Thoracic aorta (tissue), 2 donors: ENCODE data around the gene DIP2B. TPM values are rescaled to one million over a fixed set of nuclear protein-coding genes. Genes with fewer than 3 reads are reported as not detected.

ENCODE experiments used
- ATAC-seq: fragments of 150-250 bp; one replicate; pipeline ENCODE4 v1.8.0; 2017; ENCODE audit warnings: low read depth; ENCODE audit not compliant: insufficient number of reproducible peaks, low FRiP score
- DNase-seq: peaks from one replicate; pipeline ENCODE4 v3.0.0-alpha.2; 2020; ENCODE audit warnings: low spot score
- H3K27ac ChIP-seq, 2 donors: fragments of 200-600 bp; sonication (generic); 1 replicate in 1 of 2; 2 replicates in 1 of 2; pipeline ENCODE4 v1.5.1; 2016; ENCODE audit warnings: mild to moderate bottlenecking in 2 of 2, moderate library complexity in 2 of 2
- H3K27me3 ChIP-seq: fragments of 200-600 bp; sonication (generic); replicated peaks from 2 replicates; pipeline ENCODE4 v1.6.0; 2016; ENCODE audit warnings: mild to moderate bottlenecking; ENCODE audit not compliant: insufficient read depth
- H3K36me3 ChIP-seq: fragments of 200-600 bp; sonication (generic); one replicate; pipeline ENCODE4 v1.5.1; 2016
- H3K4me1 ChIP-seq, 2 donors: fragments of 200-600 bp; sonication (generic); 1 replicate in 1 of 2; 2 replicates in 1 of 2; pipeline versions ENCODE4 v1.5.1 to v1.6.0; 2016; ENCODE audit warnings: low read depth in 2 of 2, mild to moderate bottlenecking in 1 of 2; ENCODE audit not compliant: control insufficient read depth in 1 of 2
- H3K4me3 ChIP-seq: fragments of 200-600 bp; sonication (generic); 2 replicates; pipeline ENCODE4 v1.5.1; 2016; ENCODE audit warnings: mild to moderate bottlenecking
- H3K9me3 ChIP-seq: fragments of 200-600 bp; sonication (generic); 2 replicates; pipeline ENCODE4 v1.5.1; 2016
- total RNA-seq, 2 donors: library from RNA; depleted of rRNA; stranded (reverse); fragments of >200 nt; gene quantifications; one replicate each; pipeline versions ENCODE4 v1.1.0 to v1.2.3, GENCODE V29; 2016
- TF ChIP-seq, protein P1 (sequence below): fragments of 200-600 bp; sonication (generic); IDR thresholded peaks from one replicate; pipeline ENCODE4 v1.5.1; 2019; ENCODE audit warnings: antibody characterized with exemption

Gene DIP2B
- total RNA-seq, 2 donors from 2014 or later, result 22.3 to 22.9 TPM

DNA sequence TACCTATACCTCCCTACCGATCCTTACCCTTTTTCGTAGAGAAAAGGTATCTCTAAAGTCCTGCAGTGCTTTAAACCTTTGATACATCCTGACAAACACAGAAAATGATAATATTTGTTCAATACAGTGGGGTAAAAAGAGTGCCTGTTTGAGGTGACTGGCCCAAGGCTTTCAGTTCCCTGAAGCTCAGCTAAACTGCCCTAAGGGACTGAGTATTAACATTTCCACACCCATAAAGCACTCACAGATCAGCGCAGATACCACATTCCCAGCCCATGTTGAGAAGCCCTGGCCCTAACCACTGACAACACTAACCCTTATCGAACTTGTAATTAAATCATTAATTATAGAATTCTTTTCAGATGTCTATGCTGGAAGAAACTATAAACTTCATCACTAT lies 108.7 kb downstream of the DIP2B start:
- DNase-seq (no peak), ATAC-seq (no peak)
- no peaks in the 10 kb centered on the region for H3K27me3 ChIP-seq
- H3K27ac ChIP-seq, result no peak overlapping the region
- H3K9me3 ChIP-seq, result no peaks in the 10 kb centered on the region
- H3K36me3 ChIP-seq, result no peaks in the 10 kb centered on the region
- TF ChIP-seq, protein P1, sequence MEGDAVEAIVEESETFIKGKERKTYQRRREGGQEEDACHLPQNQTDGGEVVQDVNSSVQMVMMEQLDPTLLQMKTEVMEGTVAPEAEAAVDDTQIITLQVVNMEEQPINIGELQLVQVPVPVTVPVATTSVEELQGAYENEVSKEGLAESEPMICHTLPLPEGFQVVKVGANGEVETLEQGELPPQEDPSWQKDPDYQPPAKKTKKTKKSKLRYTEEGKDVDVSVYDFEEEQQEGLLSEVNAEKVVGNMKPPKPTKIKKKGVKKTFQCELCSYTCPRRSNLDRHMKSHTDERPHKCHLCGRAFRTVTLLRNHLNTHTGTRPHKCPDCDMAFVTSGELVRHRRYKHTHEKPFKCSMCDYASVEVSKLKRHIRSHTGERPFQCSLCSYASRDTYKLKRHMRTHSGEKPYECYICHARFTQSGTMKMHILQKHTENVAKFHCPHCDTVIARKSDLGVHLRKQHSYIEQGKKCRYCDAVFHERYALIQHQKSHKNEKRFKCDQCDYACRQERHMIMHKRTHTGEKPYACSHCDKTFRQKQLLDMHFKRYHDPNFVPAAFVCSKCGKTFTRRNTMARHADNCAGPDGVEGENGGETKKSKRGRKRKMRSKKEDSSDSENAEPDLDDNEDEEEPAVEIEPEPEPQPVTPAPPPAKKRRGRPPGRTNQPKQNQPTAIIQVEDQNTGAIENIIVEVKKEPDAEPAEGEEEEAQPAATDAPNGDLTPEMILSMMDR, result no peak
- H3K4me1 ChIP-seq, result peaks cover 22% of the 10 kb centered on the region in 2 donors
- H3K4me3 ChIP-seq, result no peak overlapping the region

DNA sequence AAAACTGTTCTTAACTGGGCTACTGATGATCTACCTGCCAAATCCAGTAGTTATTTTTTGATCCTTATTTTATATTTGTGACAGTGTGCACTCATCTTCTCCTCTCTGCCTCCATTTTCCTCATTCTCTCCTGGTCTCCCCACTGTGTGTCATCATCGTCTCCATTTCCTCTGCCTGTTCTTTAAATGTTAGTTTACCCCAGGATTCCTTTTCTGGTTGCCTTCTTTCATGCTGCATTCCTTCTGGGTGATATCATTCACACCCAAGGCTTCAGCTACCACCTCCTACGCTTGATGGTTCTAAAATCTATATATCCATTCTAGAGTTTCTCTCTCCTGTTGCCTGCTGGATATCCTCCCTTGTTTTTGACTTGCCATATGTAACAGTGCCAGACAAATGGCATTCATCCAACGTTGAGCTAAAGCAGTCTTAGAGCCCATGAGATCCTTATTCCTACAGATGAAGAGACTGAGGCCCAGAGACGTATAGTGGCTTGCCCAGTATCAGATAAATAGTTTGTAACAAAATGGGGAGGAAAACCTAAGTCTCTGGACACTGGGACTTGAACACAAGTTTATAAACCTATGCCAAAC lies 109.5 kb downstream of the DIP2B start:
- Histone ChIP-seq H3K27ac (no peak overlapping the region), H3K36me3 (no peaks in the 10 kb centered on the region), H3K9me3 (no peaks in the 10 kb centered on the region), H3K27me3 (no peaks in the 10 kb centered on the region), H3K4me1 (peaks cover 22 to 25% of the 10 kb centered on the region in 2 donors), H3K4me3 (no peak overlapping the region)
- TF ChIP-seq, protein P1, result no peak
- DNase-seq (no peak), ATAC-seq (no peak)

DNA sequence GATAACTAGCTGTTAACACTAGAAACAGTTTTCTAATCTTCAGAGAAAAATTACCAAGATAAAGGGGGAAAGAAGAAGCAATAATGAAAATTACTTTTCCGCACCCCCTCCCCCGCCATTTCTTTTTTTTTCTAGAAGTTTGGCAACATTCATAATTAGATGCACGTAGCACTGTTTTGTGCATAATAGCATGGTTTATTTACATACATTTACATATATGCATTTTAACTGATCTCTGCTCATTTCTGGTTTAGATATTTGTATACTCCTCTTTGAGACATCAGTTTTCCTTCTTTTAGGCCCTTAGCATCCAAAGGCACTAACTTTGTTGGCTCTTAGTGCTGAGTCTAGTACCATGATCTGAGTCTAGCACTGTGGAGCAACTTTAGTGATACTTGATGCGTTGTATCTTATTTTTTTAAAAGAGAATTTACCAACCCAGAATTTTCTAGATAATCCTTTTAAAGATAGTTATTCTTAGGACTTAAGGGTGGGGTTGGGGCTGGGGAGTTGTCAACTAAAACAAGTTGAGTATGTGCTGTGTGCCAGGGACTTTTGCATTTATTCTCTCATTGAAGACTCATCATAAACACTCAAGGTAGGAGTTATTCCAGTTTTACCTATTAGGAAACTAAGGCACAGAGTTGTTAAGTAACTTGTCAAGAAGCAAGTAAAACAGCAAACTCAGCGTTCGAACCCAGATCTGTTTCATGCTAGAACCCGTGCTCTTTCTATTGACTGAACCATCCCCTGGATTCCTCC lies 110.5 kb downstream of the DIP2B start:
- H3K27ac ChIP-seq, result no peak overlapping the region
- no peak for DNase-seq

DNA sequence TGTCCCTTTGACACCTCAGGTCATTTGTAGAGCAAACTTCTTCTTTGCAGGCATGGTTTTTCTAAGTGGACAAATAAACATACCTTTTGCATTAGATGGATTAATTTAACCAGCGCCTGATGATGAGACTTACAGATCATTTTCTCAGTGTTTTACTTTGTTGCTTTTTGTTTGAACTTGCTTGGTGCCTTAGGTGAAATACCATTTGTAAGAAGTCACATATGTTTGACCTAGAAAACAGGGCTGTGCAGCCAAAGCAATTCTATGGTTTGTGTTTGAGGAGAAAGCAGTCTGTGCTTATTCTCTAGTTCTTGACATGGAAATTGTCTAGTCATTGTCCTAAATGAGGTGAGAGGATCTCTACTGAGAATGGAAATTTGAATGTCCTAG lies 111.1 kb downstream of the DIP2B start:
- ATAC-seq (no peak), DNase-seq (no peak)
- peaks cover 15 to 17% of the 10 kb centered on the region in 2 donors for H3K4me1 ChIP-seq
- no peaks in the 10 kb centered on the region for H3K9me3 ChIP-seq
- no peak overlapping the region for H3K4me3 ChIP-seq
- no peaks in the 10 kb centered on the region for H3K36me3 ChIP-seq
- no peak overlapping the region for H3K27ac ChIP-seq
- TF ChIP-seq, protein P1, result no peak
- H3K27me3 ChIP-seq, result no peaks in the 10 kb centered on the region

More for the DNA sequence above, 110.5 kb downstream of the DIP2B start:
- H3K27me3 ChIP-seq, result no peaks in the 10 kb centered on the region
- ATAC-seq, result no peak
- no peaks in the 10 kb centered on the region for H3K9me3 ChIP-seq
- H3K4me3 ChIP-seq, result no peak overlapping the region
- TF ChIP-seq, protein P1, result no peak
- H3K36me3 ChIP-seq, result no peaks in the 10 kb centered on the region
- peaks cover 13 to 20% of the 10 kb centered on the region in 2 donors for H3K4me1 ChIP-seq

DNA sequence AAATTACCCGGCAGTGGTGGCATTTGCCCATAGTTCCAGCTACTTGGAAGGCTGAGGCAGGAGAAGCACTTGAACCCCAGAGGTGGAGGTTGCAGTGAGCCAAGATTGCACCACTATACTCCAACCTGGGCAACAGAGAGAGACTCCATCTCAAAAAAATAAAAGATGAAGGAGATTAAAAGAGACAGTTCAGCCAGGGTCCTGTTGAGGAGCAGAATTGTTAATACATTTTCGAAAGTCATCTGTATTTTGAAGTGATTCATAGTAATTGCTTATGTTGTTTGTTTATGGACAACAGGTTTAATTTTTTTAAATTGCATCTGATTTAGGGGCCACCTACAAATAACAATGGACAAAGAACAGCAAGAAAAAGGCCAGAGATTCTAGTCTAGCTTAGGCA lies 112.9 kb downstream of the DIP2B start:
- Histone ChIP-seq H3K27me3 (no peaks in the 10 kb centered on the region), H3K36me3 (no peaks in the 10 kb centered on the region), H3K27ac (no peak overlapping the region), H3K9me3 (no peaks in the 10 kb centered on the region), H3K4me3 (no peak overlapping the region), H3K4me1 (peaks cover 21 to 25% of the 10 kb centered on the region in 2 donors)
- no peak for DNase-seq
- TF ChIP-seq, protein P1, result no peak
- no peak for ATAC-seq
